ENCODE data around the gene SERINC1. TPM values are rescaled to one million over a fixed set of nuclear protein-coding genes. Genes with fewer than 3 reads are reported as not detected.

Gene SERINC1
- total and polyA plus RNA-seq, 9 of the 15 experiments (the other 6 are each of a cell fraction or from before 2014, with no cell fraction given), result 28.8 to 64.6 (median 39.7) TPM

DNA sequence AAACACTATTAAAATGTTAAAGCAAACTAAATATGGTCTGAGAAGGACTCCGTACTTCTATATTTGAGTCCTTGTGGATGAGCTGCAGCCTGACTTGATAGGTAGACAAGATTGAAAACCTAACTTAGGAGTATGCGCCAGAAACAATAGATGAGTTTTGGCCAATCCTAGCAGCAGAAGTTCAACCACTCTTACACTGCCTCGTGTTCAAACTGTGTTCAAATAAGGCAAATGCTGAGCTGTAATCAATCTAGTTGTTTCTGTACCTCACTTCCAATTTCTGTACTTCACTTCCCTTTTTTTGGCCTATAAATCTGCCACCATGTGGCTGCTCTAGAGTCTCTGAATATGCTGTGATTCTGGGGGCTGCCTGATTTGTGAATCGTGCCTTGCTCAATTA lies 13.2 kb upstream of the SERINC1 start (continued):
- TF ChIP-seq, protein P1, sequence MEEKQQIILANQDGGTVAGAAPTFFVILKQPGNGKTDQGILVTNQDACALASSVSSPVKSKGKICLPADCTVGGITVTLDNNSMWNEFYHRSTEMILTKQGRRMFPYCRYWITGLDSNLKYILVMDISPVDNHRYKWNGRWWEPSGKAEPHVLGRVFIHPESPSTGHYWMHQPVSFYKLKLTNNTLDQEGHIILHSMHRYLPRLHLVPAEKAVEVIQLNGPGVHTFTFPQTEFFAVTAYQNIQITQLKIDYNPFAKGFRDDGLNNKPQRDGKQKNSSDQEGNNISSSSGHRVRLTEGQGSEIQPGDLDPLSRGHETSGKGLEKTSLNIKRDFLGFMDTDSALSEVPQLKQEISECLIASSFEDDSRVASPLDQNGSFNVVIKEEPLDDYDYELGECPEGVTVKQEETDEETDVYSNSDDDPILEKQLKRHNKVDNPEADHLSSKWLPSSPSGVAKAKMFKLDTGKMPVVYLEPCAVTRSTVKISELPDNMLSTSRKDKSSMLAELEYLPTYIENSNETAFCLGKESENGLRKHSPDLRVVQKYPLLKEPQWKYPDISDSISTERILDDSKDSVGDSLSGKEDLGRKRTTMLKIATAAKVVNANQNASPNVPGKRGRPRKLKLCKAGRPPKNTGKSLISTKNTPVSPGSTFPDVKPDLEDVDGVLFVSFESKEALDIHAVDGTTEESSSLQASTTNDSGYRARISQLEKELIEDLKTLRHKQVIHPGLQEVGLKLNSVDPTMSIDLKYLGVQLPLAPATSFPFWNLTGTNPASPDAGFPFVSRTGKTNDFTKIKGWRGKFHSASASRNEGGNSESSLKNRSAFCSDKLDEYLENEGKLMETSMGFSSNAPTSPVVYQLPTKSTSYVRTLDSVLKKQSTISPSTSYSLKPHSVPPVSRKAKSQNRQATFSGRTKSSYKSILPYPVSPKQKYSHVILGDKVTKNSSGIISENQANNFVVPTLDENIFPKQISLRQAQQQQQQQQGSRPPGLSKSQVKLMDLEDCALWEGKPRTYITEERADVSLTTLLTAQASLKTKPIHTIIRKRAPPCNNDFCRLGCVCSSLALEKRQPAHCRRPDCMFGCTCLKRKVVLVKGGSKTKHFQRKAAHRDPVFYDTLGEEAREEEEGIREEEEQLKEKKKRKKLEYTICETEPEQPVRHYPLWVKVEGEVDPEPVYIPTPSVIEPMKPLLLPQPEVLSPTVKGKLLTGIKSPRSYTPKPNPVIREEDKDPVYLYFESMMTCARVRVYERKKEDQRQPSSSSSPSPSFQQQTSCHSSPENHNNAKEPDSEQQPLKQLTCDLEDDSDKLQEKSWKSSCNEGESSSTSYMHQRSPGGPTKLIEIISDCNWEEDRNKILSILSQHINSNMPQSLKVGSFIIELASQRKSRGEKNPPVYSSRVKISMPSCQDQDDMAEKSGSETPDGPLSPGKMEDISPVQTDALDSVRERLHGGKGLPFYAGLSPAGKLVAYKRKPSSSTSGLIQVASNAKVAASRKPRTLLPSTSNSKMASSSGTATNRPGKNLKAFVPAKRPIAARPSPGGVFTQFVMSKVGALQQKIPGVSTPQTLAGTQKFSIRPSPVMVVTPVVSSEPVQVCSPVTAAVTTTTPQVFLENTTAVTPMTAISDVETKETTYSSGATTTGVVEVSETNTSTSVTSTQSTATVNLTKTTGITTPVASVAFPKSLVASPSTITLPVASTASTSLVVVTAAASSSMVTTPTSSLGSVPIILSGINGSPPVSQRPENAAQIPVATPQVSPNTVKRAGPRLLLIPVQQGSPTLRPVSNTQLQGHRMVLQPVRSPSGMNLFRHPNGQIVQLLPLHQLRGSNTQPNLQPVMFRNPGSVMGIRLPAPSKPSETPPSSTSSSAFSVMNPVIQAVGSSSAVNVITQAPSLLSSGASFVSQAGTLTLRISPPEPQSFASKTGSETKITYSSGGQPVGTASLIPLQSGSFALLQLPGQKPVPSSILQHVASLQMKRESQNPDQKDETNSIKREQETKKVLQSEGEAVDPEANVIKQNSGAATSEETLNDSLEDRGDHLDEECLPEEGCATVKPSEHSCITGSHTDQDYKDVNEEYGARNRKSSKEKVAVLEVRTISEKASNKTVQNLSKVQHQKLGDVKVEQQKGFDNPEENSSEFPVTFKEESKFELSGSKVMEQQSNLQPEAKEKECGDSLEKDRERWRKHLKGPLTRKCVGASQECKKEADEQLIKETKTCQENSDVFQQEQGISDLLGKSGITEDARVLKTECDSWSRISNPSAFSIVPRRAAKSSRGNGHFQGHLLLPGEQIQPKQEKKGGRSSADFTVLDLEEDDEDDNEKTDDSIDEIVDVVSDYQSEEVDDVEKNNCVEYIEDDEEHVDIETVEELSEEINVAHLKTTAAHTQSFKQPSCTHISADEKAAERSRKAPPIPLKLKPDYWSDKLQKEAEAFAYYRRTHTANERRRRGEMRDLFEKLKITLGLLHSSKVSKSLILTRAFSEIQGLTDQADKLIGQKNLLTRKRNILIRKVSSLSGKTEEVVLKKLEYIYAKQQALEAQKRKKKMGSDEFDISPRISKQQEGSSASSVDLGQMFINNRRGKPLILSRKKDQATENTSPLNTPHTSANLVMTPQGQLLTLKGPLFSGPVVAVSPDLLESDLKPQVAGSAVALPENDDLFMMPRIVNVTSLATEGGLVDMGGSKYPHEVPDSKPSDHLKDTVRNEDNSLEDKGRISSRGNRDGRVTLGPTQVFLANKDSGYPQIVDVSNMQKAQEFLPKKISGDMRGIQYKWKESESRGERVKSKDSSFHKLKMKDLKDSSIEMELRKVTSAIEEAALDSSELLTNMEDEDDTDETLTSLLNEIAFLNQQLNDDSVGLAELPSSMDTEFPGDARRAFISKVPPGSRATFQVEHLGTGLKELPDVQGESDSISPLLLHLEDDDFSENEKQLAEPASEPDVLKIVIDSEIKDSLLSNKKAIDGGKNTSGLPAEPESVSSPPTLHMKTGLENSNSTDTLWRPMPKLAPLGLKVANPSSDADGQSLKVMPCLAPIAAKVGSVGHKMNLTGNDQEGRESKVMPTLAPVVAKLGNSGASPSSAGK (IDR thresholded peaks at IDR 0.05), result peak; percentile 67
- TF ChIP-seq XRCC3 (IDR thresholded peaks at IDR 0.05) (no peak), MCM7 (IDR thresholded peaks at IDR 0.05) (no peak), DACH1 (IDR thresholded peaks at IDR 0.05; ENCODE audit: partially characterized antibody) (no peak), PTBP1 (IDR thresholded peaks at IDR 0.05; ENCODE audit: low read depth, low read length) (no peak), TRIM24 (IDR thresholded peaks at IDR 0.05) (peak in 1 of 2 experiments; percentile 28; a peak in 1 of 4 replicates)
- TF ChIP-seq, protein P2, sequence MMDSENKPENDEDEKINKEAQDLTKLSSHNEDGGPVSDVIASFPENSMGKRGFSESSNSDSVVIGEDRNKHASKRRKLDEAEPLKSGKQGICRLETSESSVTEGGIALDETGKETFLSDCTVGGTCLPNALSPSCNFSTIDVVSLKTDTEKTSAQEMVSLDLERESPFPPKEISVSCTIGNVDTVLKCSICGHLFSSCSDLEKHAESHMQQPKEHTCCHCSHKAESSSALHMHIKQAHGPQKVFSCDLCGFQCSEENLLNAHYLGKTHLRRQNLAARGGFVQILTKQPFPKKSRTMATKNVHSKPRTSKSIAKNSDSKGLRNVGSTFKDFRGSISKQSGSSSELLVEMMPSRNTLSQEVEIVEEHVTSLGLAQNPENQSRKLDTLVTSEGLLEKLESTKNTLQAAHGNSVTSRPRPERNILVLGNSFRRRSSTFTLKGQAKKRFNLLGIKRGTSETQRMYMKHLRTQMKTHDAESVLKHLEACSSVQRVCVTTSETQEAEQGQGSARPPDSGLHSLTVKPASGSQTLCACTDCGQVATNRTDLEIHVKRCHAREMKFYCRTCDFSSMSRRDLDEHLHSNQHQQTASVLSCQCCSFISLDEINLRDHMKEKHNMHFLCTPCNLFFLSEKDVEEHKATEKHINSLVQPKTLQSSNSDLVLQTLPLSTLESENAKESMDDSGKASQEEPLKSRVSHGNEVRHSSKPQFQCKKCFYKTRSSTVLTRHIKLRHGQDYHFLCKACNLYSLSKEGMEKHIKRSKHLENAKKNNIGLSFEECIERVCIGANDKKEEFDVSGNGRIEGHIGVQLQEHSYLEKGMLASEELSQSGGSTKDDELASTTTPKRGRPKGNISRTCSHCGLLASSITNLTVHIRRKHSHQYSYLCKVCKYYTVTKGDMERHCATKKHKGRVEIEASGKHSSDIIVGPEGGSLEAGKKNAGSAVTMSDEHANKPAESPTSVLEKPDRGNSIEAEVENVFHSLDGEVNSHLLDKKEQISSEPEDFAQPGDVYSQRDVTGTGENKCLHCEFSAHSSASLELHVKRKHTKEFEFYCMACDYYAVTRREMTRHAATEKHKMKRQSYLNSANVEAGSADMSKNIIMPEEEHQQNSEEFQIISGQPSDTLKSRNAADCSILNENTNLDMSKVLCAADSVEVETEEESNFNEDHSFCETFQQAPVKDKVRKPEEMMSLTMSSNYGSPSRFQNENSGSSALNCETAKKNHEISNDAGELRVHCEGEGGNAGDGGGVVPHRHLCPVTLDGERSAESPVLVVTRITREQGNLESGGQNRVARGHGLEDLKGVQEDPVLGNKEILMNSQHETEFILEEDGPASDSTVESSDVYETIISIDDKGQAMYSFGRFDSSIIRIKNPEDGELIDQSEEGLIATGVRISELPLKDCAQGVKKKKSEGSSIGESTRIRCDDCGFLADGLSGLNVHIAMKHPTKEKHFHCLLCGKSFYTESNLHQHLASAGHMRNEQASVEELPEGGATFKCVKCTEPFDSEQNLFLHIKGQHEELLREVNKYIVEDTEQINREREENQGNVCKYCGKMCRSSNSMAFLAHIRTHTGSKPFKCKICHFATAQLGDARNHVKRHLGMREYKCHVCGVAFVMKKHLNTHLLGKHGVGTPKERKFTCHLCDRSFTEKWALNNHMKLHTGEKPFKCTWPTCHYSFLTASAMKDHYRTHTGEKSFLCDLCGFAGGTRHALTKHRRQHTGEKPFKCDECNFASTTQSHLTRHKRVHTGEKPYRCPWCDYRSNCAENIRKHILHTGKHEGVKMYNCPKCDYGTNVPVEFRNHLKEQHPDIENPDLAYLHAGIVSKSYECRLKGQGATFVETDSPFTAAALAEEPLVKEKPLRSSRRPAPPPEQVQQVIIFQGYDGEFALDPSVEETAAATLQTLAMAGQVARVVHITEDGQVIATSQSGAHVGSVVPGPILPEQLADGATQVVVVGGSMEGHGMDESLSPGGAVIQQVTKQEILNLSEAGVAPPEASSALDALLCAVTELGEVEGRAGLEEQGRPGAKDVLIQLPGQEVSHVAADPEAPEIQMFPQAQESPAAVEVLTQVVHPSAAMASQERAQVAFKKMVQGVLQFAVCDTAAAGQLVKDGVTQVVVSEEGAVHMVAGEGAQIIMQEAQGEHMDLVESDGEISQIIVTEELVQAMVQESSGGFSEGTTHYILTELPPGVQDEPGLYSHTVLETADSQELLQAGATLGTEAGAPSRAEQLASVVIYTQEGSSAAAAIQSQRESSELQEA (IDR thresholded peaks at IDR 0.05; ENCODE audit: low read depth), result peak; percentile 84
- TF ChIP-seq, protein P3, sequence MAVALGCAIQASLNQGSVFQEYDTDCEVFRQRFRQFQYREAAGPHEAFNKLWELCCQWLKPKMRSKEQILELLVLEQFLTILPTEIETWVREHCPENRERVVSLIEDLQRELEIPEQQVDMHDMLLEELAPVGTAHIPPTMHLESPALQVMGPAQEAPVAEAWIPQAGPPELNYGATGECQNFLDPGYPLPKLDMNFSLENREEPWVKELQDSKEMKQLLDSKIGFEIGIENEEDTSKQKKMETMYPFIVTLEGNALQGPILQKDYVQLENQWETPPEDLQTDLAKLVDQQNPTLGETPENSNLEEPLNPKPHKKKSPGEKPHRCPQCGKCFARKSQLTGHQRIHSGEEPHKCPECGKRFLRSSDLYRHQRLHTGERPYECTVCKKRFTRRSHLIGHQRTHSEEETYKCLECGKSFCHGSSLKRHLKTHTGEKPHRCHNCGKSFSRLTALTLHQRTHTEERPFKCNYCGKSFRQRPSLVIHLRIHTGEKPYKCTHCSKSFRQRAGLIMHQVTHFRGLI (CRISPR knock-in tag; IDR thresholded peaks at IDR 0.05), result no peak
